ENCODE results near the gene HSP90AB1. TPM values are rescaled to one million over a fixed set of nuclear protein-coding genes. Genes with fewer than 3 reads are reported as not detected.
A peak's percentile ranks its signal among the peaks of the same experiment; 100 is the strongest.

The HSP90AB1 gene
- total RNA-seq, 2 donors from 2014 or later = 716 to 772 TPM

DNA sequence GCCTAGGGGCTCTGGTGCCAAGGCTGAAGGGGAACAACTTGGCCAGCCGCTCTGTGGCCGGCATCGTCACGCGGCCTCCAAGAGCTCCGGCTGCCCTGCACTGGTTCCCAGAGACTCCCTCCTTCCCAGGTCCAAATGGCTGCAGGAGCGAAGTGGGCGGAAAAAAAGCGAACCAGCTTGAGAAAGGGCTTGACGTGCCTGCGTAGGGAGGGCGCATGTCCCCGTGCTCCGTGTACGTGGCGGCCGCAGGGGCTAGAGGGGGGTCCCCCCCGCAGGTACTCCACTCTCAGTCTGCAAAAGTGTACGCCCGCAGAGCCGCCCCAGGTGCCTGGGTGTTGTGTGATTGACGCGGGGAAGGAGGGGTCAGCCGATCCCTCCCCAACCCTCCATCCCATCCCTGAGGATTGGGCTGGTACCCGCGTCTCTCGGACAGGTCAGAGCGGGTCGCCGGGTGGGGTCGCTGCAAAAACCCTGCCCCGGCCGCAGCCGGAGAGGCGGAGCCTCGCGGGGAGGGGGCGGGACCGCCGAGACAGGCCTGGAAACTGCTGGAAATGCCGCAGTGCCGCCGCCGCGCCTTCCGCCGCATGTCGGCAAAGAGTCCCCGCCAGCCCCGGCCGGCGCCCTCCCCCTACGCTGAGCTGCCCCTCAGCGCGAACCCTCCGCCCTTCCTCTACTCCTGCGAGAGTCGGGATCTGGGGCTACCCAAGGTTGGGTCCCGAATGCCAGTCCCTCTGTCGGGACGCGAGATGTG, 814 bp upstream of the HSP90AB1 start:
- peak; percentile 88 for DNase-seq (ENCODE audit: low spot score)
- peaks cover 27% of the 10 kb centered on the region for H3K36me3 ChIP-seq
- H3K27ac ChIP-seq = peak overlapping the region; percentile 100
- H3K9me3 ChIP-seq = no peaks in the 10 kb centered on the region
- TF ChIP-seq, protein P1, sequence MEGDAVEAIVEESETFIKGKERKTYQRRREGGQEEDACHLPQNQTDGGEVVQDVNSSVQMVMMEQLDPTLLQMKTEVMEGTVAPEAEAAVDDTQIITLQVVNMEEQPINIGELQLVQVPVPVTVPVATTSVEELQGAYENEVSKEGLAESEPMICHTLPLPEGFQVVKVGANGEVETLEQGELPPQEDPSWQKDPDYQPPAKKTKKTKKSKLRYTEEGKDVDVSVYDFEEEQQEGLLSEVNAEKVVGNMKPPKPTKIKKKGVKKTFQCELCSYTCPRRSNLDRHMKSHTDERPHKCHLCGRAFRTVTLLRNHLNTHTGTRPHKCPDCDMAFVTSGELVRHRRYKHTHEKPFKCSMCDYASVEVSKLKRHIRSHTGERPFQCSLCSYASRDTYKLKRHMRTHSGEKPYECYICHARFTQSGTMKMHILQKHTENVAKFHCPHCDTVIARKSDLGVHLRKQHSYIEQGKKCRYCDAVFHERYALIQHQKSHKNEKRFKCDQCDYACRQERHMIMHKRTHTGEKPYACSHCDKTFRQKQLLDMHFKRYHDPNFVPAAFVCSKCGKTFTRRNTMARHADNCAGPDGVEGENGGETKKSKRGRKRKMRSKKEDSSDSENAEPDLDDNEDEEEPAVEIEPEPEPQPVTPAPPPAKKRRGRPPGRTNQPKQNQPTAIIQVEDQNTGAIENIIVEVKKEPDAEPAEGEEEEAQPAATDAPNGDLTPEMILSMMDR (IDR thresholded peaks at IDR 0.05) = peak in 1 of 2 donors; percentile 62
- H3K27me3 ChIP-seq = no peaks in the 10 kb centered on the region
- peak overlapping the region; percentile 92 to 95 for H3K4me3 ChIP-seq
- H3K4me1 ChIP-seq = peaks cover 0 to 35% of the 10 kb centered on the region in 2 donors

DNA sequence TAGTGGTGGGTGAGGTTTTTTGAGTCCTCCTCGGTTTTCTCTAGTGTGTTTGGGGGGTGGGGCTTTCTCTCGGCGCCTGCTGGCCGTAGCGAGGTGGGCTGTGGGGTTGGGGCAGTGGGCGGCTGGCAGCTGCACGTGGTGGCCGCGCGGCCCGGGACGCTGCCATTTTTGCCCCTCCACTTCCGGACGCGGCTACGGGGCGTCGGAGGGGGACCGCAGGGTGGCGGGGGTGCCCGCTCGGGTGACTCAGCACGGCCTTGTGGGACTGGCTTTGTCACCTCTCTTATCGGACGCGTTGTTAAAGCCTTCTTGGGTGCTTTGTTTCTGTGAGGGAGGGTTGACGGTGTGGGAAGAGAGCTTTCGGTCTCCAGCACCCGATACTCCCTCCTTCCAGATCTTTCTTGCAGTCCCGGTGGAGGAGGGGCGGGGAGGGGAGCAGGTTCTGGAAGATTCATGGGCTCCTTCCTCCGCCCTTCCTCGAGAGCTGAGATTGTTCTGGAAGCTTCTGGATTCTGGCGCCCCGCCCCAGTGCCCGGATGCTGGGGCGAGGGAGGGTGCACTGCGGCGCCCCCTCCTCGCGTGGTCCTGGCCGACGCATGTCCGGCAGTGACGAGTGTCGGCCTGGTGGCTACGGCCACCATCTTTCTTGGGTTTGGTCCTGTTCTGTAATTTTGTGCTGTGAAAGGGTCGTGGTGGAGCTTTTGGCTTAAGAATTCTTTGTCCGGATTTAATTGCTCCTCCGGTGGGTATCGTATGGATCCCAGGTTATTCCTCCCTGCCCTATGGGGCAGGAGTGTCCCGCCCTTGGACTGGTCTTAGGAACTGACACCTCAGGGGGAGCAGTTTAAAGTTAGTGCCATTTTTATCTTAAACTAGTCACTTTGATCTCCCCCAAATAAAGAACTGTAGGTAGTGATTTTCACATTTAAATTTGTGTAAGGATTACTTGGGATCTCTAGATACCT, 719 bp downstream of the HSP90AB1 start:
- TF ChIP-seq, protein P1 (IDR thresholded peaks at IDR 0.05) = no peak

DNA sequence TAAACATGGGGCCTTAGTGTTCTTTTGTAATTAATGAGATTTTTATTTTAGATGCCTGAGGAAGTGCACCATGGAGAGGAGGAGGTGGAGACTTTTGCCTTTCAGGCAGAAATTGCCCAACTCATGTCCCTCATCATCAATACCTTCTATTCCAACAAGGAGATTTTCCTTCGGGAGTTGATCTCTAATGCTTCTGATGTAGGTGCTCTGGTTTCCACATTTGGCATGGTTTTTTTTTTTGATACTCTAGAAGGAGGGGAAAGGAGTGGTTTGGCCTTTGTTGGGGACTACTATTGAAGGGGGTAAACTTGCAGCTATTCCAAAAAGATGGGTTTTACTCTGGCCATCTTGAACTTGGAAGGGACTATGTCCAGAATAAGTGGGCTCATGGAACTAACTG, 1.7 kb downstream of the HSP90AB1 start:
- no peak for DNase-seq (ENCODE audit: low spot score)
- Histone ChIP-seq H3K27me3 (no peaks in the 10 kb centered on the region), H3K4me1 (peaks cover 0 to 36% of the 10 kb centered on the region in 2 donors), H3K27ac (peak overlapping the region; percentile 100), H3K4me3 (peak overlapping the region; percentile 92 to 95), H3K9me3 (no peaks in the 10 kb centered on the region), H3K36me3 (peaks cover 52% of the 10 kb centered on the region)
- TF ChIP-seq, protein P1 (IDR thresholded peaks at IDR 0.05) = no peak

More for the DNA sequence above, 719 bp downstream of the HSP90AB1 start:
- Histone ChIP-seq H3K36me3 (peaks cover 42% of the 10 kb centered on the region), H3K27me3 (no peaks in the 10 kb centered on the region), H3K27ac (peak overlapping the region; percentile 100), H3K4me3 (peak overlapping the region; percentile 92 to 95), H3K4me1 (peaks cover 0 to 36% of the 10 kb centered on the region in 2 donors), H3K9me3 (no peaks in the 10 kb centered on the region)
- no peak for DNase-seq (ENCODE audit: low spot score)

DNA sequence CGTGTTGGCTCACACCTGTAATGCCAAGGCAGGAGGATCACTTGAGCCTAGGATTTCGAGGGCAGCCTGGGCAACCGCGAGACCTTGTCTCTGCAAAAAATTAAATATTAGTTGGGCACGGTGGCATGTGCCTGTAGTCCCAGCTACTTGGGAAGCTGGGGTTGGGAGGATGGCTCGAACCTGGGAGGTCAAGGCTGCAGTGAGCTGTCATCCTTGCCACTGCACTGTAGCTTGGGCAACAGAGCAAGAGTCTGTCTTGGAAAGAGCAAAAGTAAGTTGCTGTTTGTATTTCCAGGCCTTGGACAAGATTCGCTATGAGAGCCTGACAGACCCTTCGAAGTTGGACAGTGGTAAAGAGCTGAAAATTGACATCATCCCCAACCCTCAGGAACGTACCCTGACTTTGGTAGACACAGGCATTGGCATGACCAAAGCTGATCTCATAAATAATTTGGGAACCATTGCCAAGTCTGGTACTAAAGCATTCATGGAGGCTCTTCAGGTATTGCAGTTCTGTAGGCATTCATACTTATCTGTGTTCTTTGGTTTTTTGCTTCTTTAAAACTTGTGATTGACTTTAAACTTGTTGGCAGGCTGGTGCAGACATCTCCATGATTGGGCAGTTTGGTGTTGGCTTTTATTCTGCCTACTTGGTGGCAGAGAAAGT, 2.3 kb downstream of the HSP90AB1 start:
- Histone ChIP-seq H3K36me3 (peaks cover 58% of the 10 kb centered on the region), H3K4me1 (peaks cover 0 to 39% of the 10 kb centered on the region in 2 donors), H3K4me3 (no peak overlapping the region), H3K27me3 (no peaks in the 10 kb centered on the region), H3K27ac (no peak overlapping the region), H3K9me3 (no peaks in the 10 kb centered on the region)
- no peak for DNase-seq (ENCODE audit: low spot score)
- TF ChIP-seq, protein P1 (IDR thresholded peaks at IDR 0.05) = no peak

DNA sequence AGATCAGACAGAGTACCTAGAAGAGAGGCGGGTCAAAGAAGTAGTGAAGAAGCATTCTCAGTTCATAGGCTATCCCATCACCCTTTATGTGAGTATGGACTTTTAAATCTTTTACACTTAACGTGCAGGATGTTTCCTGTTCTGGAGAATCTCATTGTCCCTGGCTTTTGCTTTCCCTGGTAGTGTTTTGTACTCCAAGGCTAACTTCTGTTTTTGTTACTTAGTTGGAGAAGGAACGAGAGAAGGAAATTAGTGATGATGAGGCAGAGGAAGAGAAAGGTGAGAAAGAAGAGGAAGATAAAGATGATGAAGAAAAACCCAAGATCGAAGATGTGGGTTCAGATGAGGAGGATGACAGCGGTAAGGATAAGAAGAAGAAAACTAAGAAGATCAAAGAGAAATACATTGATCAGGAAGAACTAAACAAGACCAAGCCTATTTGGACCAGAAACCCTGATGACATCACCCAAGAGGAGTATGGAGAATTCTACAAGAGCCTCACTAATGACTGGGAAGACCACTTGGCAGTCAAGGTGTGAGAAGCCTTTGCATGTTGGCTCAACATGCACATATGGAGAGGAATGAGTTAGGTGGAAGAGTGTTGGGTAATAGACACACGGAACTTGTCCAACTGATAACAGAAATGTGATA, 3.3 kb downstream of the HSP90AB1 start:
- DNase-seq (ENCODE audit: low spot score) = no peak

More for the DNA sequence above, 3.3 kb downstream of the HSP90AB1 start:
- peaks cover 0 to 40% of the 10 kb centered on the region in 2 donors for H3K4me1 ChIP-seq
- H3K4me3 ChIP-seq = no peak overlapping the region
- TF ChIP-seq, protein P1 (IDR thresholded peaks at IDR 0.05) = no peak
- H3K27me3 ChIP-seq = no peaks in the 10 kb centered on the region
- no peak overlapping the region for H3K27ac ChIP-seq
- H3K9me3 ChIP-seq = no peaks in the 10 kb centered on the region
- H3K36me3 ChIP-seq = peaks cover 68% of the 10 kb centered on the region

All from right atrium auricular region (tissue), 2 donors.